Raji (cell line): ENCODE measurements around the gene HIPK3.

Experiments
- POLR2A ChIP-seq: IDR thresholded peaks from 2 replicates; pipeline ENCODE4 v1.6.1; 2011; ENCODE audit warnings: low read depth, low read length, control low read depth; ENCODE audit not compliant: insufficient read depth

HIPK3 gene

DNA sequence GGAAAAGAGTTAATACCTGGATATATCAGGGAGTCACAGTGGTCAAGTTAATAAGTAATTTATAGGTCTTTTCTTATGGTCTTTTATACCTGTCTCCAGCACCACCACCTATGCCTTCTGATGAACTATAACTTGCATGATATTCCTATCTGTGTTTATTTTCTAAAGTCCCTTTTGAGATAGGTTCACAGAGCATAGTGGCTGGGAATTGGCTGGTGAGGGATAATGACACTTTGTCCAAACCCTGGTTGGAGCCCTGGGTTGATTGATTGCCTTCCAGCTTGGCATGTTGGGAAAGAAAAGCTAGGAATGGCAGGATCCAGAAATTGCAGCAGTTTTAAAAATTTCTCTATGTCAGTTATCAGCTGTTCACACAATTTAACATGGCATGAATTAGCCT lies 23.2 kb downstream of the HIPK3 start:
- TF ChIP-seq POLR2A: no peak

DNA sequence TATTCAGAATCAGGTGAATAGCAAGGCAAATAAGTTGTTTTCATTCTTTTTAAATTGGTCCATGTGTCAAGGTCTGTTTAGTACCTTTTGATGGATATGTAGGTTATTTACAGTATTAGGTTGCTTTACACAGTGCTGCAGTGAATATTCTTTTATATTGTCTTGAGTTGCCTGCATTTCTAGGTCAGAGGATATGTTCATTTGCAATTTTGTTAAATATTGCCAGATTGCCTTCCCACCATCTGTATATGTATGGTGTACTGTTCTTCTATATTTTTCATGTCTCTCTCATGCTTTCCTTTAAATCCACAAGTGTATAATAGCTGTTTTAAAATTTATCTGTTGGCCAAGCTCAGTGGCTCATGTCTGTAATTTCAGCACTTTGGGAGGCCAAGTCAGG lies 24.6 kb downstream of the HIPK3 start:
- no peak for TF ChIP-seq POLR2A

DNA sequence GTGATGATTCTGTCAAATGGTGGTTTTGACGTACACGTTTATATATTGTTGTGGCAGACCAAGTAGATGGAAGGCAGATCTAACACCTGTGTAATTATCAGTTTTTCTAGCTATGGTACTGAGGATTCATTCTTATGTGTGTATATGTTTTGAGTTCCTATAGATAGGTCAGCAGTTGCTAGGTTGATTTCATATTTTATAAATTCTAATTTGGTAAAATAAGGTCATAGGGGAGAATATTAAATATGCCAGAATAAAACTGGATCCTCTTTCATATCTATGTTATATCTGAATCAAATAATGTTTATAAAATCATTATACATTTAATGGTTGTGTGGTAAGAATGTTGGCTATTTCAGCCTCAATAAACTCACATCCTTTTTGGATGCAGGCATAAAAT lies 27.6 kb downstream of the HIPK3 start:
- no peak for TF ChIP-seq POLR2A

DNA sequence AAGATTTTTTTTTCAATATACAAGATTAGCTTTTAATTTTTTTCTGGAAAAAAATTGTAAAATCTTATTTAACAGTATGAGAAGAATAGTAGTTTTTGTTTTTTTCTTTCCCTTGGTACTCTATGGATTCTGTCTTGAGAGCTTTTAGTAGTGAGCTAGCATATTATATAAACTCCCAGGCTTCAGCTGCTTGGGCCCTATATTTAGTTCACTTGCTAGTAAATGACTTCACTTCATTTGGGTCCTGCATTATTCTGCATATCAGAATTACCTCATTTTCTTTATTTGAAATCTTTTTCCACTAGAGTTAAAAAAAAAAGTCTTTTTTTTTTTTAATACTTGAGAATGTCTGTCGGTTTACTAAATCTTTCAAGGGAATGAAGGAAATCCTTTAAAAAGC lies 33.1 kb downstream of the HIPK3 start:
- TF ChIP-seq POLR2A: no peak

DNA sequence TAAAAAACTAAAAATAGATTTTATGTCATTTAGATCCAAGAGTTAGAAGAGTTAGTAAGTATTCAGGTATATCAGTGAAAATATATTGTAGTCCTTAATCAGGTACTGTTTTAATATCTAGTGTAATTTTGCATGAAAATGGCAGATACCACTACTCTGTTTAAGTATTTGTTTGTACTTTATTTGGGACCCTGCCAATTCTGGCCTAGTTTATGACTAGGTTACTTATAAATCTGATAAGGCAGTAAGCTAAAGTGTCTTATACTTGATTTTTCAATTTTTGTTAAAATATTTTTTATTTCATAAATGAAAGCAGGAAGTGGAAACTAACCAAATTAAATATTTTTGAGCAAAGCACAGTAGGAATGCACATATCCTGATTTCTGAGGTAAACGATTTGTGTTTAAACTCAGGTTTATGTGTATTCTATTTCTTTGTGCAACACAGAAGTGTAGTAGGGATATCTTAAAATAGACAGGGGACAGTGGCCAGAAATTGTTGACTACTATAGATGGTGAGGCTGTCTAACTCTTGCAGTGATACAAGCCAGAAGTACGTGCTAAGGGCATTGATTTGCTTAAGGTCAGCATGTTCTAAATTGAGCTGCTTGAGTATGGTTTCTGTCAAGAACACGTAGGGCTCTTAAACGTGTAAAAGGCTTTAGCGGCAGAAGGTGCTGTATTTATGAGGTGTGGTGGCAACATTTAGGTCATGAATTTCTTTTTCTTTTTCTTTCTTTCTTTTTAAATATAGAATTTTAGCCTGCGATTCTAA lies 34.0 kb downstream of the HIPK3 start:
- TF ChIP-seq POLR2A: no peak

DNA sequence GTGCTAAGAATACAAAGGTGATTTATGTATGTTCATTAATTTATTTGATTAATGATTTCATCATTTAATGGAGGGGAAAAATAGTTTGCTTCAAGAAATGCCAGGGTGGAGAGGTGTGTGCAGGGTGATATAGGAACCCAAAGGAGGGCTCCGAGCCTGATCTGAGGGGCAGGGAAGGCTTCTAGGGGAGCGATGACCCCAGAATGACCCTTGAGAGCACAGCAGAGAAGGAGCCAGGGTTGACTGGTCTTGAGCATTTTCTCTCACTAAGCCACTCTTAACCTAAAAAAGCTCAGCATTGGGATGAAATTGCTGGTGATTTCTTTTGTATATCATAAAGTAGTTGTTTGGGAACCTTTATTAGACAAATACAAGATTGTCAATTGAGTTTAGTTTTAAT lies 35.1 kb downstream of the HIPK3 start:
- TF ChIP-seq POLR2A: no peak

DNA sequence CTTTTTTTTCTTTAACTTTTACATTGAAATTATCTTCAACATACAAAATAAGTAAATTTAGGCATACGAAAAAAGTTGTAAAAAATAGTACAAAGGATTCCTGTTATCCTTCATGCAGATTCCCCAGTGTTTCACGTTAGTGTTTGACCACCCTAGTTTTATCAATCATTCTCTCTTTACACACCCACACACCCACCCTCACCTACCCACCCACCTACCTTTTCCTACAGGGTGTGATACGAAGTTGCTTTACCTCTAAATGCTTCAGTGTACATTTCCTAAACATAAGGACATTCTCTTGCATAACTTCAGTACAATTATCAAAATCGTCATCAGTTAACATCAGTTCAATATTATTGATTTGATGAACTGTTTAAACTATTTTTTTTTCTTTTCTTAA lies 37.0 kb downstream of the HIPK3 start:
- TF ChIP-seq POLR2A: no peak

DNA sequence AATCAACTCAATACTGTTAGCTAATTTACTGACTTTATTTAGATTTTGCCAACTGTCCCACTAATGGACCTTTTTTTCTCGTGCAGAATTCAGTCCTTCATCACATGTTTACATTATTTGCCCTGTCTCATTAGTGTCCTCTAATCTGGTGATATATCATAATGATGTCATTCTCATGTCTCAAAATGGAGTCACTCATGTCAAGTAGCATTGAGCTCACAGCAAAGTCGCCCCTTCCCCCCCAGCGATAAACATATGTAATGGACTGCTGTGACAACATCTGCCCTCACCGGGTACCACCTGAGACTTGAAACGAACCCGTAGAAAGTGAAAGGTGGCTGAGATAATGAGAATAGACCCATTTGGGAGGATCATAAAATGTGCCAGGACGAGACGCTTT lies 37.6 kb downstream of the HIPK3 start:
- TF ChIP-seq POLR2A: no peak

DNA sequence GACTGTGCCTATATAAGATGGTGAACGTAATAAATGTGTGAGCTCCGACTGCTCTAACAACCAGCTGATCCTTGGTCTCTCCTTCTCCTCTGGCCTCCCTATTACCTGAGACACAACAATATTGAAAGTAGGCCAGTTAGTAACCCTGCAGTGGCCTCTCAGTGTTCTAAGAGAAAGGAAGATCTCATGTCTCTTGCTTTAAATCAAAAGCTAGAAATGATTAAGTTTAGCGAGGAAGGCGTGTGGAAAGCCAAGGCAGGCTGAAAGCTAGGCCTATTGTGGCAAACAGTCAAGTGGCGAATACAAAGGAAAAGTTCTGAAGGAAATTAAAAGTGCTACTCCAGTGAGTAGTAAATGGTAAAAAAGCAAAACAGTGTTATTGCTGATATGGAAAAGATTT lies 39.5 kb downstream of the HIPK3 start:
- no peak for TF ChIP-seq POLR2A

DNA sequence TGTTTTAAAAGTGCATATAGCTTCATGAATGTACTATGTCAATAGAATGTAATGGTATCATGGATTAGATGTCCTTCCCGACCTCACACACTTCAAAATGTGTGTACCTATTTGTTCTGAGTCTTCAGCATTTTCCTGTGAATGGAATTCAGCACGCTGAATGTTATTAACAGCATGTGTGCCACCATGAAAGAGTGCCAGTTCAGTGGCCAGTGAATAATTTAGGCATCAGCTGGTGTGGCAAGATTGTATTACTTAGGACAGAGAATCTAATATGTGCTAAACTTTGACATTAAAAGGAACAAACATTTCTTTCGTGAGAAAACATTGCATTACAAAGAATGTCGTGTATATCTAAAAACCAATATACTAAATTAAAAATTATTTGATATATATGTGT lies 46.4 kb downstream of the HIPK3 start:
- TF ChIP-seq POLR2A: no peak

DNA sequence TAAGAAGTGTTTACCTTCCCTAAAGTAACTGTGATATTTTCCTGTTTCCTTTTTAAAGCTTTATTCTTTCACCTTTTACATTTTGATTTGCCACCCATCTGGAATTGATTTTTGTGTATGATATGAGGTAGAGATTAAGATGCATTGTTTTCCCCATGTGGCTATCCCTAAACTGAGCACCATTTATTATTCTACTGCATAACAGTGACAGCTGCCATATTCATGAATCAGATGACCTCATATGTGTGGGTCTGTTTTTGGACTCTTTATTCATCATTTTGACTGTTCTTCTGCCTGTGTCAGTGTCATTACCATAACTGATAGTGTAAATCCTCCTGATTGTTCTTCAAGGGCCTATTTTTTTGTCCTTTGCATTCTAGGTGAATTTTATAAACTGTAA lies 50.8 kb downstream of the HIPK3 start:
- TF ChIP-seq POLR2A: no peak

DNA sequence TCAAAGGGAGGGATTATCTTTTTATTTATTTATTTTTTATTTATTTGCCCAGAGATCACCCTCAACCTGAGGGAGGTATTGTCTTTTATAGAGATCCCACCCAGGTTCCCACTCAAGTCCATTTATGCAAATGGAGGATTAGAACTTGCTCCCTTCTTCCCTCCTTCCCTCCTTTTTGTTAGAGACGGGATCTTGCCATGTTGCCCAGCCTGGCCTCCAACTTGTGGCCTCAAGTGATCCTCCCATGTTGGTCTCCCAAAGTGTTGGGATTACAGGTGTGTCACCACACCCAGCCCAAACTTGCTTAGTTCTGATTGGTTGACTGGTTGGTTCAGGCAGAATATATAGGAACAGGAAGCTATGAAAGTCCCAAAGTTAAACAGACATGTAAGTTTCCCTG lies 51.9 kb downstream of the HIPK3 start:
- TF ChIP-seq POLR2A: no peak

DNA sequence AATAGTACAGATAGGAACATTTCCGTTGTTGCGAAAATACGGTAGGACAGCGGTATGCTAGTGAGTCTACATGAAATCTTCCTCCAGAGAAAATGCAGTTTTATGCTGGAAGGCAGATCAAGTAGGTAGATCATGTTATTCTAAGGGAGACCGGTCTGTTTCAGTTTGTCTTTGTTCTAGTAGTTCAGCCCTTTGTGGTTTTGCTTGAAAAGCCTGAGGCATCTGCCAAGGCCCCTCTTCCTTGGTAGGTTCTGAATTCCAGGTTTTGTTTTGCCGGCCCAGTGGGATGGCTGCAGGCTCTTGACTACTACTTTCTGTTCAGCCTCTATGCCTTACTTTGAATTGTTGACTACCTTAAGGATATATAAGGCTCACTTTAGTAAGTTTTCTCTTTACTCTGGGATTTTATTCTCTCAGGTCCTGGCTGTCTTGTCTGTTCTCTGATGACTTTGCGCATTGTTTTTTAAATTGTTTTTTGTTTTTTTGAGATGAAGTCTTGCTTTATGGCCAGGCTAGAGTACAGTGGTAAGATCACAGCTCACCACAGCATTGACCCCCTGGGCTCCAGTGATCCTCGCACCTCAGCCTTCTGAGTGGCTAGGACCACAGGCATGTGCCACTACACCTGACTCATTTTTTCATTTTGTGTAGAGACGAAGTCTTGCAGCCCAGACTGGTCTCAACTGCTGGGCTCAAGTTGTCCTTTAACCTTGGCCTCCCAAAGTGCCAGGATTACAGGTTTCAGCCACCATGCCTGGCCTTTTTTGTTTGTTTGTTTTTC lies 53.7 kb downstream of the HIPK3 start:
- TF ChIP-seq POLR2A: no peak

DNA sequence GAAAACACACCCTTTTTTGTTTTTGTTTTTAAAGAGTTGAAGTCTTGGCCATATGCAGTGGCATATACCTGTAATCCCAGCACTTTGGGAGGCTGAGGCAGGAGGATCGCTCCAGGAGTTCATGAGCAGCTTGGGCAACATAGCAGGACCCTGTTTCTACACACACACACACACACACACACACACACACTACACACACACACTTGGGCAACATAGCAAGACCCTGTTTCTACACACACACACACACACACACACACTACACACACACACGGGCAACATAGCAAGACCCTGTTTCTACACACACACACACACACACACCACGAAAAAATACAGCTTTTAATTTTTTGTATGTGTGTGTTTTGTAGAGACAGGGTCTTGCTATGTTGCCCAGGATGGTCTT lies 54.5 kb downstream of the HIPK3 start:
- no peak for TF ChIP-seq POLR2A

DNA sequence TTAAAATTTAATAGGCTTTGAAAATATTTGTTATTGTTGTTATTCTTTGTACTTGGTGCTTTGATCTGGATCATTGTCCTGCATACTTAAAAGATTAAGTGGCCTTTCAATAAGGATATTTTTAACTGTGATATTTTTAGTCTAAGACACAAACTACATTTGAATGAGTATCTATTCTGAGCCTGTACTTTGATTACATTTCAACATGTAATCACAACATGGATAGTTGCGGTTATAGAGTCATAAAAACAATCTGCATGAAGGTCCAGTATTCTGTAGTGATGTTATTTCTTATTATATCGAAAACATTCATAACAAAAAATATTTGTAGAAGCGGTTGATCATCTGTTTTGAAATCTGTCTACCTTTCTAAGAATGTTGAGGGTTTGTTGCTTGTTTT lies 58.6 kb downstream of the HIPK3 start:
- no peak for TF ChIP-seq POLR2A

DNA sequence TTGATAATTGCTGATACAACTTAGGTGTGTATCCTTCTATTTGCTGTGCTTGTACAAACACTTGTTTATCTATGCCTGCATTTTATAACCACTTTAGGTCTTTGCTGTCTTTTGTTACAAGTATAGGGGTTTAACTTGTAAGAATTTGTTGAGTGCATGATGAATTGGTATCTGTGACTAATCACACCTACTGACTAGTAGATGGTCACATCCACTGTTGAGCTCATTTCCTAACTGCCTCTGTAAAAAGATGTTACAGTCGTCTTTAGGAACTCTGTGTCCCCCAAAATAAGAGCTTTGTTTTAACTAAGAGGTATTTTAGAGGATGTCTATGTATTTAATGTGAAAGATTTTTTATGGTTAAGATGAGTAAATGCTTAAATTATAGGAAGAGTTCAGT lies 60.5 kb downstream of the HIPK3 start:
- TF ChIP-seq POLR2A: no peak
